ENCODE measurements around the gene PSMC6. TPM values are rescaled to one million over a fixed set of nuclear protein-coding genes. Genes with fewer than 3 reads are reported as not detected.
"Not testable (repeated sequence)": the region's sequence is repeated elsewhere in the genome, so short reads cannot be mapped to it uniquely, and the experiment has no call there.

PSMC6 gene
- total RNA-seq, 1 donor from 2014 or later, result 70.0 TPM

DNA sequence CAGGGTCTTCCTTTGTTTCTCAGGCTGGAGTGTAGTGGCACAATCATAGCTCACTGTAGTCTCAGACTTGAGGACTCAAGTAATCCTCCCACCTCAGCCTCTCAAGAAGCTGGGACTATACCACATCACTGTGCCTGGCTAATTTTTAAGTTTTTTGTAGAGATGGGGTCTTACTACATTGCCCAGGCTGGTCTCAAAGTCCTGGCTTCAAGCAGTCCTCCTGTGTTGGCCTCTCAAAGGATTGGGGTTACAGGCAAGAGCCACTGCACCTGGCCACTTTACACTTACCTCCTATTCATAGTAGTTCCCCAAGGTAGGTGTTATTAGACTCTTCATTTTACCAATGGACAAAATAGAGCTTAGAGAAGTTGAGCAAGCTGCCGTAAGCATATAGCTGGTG is 52.1 kb downstream of the PSMC6 start:
- ATAC-seq (ENCODE audit: poor library complexity) (no peak), DNase-seq (no peak)
- intact Hi-C loops (cut with DNase I), result no loop called here

DNA sequence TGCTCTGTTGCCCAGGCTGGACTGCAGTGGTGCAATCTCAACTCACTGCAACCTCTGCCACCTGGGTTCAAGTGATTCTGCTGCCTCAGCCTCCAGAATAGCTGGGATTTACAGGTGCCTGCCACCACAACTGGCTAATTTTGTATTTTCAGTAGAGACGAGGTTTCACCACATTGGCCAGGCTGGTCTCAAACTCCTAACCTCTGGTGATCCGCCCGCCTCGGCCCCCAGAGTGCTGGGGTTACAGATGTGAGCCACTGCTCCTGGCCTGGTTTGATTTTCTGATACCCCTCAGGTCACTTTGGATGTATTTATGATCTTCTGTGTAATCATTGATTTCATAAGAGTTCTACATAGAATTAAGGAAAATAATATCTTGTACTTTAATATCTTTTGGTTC is 55.9 kb downstream of the PSMC6 start:
- intact Hi-C loops (cut with DNase I); DNase-seq; ATAC-seq (ENCODE audit: poor library complexity): not testable (repeated sequence)

DNA sequence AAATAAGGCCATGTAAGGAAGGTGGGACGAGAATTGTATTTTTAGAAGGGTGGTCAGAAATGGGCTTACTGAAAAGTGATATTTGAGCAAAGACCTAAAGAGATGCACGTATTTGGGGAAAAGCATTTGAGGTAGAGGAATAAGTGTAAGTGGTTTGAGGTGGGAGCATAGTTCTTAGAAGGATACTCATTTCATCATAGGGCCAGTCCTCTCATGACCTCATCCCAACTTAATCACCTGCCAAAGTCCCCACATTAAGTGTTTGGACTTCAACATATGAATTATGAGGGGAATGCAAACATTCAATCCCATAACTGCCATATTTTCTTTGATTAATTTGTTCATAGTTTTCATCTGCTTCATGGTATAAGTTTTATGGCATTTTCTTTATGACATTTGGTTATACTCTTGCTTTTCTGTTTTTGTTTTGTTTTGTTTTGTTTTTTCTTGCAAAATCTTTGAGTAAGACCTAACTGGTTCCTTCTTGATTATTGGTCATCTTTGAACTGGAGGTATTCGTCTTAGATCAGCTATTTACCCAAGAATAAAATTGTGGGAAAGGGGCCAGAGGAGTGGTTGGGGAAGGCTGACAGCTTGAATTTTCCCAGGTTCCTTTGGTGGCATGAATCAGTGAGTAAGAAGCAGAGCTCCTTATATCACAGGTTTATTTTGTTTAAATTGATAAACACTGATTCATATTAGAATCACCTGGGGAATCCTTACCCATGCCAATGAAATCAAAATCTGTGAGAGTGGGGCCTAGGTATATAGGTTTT is 60.2 kb downstream of the PSMC6 start:
- DNase-seq, result no peak
- intact Hi-C loops (cut with DNase I), result no loop called here

DNA sequence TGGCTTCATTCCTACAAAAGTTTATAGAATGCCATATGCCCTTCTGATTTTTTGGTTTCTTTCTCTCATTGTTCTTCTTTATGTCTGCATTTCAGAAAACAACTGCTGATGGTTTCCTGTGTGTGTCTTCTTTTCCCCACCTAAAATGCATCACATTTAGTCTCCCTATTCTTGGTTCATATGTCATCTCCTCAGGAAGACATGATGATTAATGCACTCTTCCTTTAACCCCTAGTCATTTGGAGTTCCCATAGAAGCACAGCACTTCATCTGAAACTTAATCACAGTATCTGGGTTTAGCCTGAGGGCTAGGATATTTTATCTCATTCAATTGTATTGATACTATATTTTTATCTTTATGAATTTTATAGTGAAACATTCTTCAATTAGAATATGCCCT is 62.9 kb downstream of the PSMC6 start:
- no peak for DNase-seq
- intact Hi-C loops (cut with DNase I), result no loop called here
- ATAC-seq (ENCODE audit: poor library complexity), result no peak

More for the DNA sequence above, 60.2 kb downstream of the PSMC6 start:
- no peak for ATAC-seq (ENCODE audit: poor library complexity)

DNA sequence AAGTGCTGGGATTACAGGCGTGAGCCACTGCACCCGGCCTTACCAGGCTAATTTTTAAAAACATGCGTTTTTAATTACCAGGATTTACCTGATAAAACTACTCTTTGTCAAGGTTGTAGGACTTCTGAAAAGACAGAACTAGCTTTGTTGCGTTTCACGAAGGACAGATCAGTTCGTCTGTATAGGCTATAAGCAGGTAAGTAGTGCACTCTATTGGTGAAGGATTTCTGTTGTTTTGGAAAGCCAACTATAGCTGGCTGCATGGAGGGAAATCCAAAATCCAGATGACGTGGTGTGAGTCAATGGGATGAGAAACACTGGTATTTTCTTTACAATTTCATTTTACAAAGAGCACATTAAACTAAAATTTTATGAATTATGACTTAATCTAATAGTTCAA is 69.8 kb downstream of the PSMC6 start:
- ATAC-seq (ENCODE audit: poor library complexity), result no peak
- intact Hi-C loops (cut with DNase I), result no loop called here
- DNase-seq, result no peak

Other genes starting within 250 kb of the PSMC6 start
- gene TXNDC16, start 154.7 kb upstream of the PSMC6 start, total RNA-seq, result 3.1 TPM
- 0.65 TPM for gene GPR137C, start 154.4 kb upstream of the PSMC6 start, total RNA-seq
- gene ERO1A, start 11.6 kb upstream of the PSMC6 start, total RNA-seq, result 14.1 TPM
- 11.8 TPM for gene STYX, start 23.0 kb downstream of the PSMC6 start, total RNA-seq
- gene GNPNAT1, start 84.4 kb downstream of the PSMC6 start, total RNA-seq, result 5.8 TPM
- gene FERMT2, start 243.8 kb downstream of the PSMC6 start, total RNA-seq, result 116 TPM

Data from Right ventricle myocardium superior (tissue), 1 donor.